ENCODE results near the gene MESP1.
A peak's percentile ranks its signal among the peaks of the same experiment; 100 is the strongest.

Gene MESP1

GRCh38 chr15:89781055-89781454 is 30.0 kb upstream of the MESP1 start:
- no peak for DNase-seq (ENCODE audit: low spot score)

- no peak for DNase-seq (ENCODE audit: low spot score)
Observed at GRCh38 chr15:89780601-89781000, 29.6 kb upstream of the MESP1 start.

- DNase-seq (ENCODE audit: low spot score) = no peak
Observed at GRCh38 chr15:89778861-89779260, 27.8 kb upstream of the MESP1 start.

- no peak for DNase-seq (ENCODE audit: low spot score)
Observed at GRCh38 chr15:89777782-89778380, 26.8 kb upstream of the MESP1 start.

- DNase-seq (ENCODE audit: low spot score) = no peak
Observed at GRCh38 chr15:89777073-89777751, 26.2 kb upstream of the MESP1 start.

- DNase-seq (ENCODE audit: low spot score) = peak; percentile 95
Observed at GRCh38 chr15:89776274-89777072, 25.4 kb upstream of the MESP1 start, which contains the start of gene MESP2. Gene MESP2, plus strand, starts transcription at chr15:89776332. Its CDS starts 26 bp downstream, at chr15:89776358.

GRCh38 chr15:89775815-89776214 is 24.8 kb upstream of the MESP1 start:
- no peak for DNase-seq (ENCODE audit: low spot score)

GRCh38 chr15:89774492-89774891 is 23.4 kb upstream of the MESP1 start:
- no peak for DNase-seq (ENCODE audit: low spot score)

- no peak for DNase-seq (ENCODE audit: low spot score)
Observed at GRCh38 chr15:89772932-89773583, 22.0 kb upstream of the MESP1 start.

- DNase-seq (ENCODE audit: low spot score) = no peak
Observed at GRCh38 chr15:89770041-89770440, 19.0 kb upstream of the MESP1 start.

- DNase-seq (ENCODE audit: low spot score) = no peak
Observed at GRCh38 chr15:89769366-89769765, 18.3 kb upstream of the MESP1 start.

GRCh38 chr15:89768071-89768500 is 17.0 kb upstream of the MESP1 start:
- no peak for DNase-seq (ENCODE audit: low spot score)

- no peak for DNase-seq (ENCODE audit: low spot score)
Observed at GRCh38 chr15:89767411-89767915, 16.4 kb upstream of the MESP1 start.

- DNase-seq (ENCODE audit: low spot score) = no peak
Observed at GRCh38 chr15:89766357-89767311, 15.6 kb upstream of the MESP1 start.

- no peak for DNase-seq (ENCODE audit: low spot score)
Observed at GRCh38 chr15:89765694-89766093, 14.6 kb upstream of the MESP1 start.

- no peak for DNase-seq (ENCODE audit: low spot score)
Observed at GRCh38 chr15:89761929-89762328, 10.9 kb upstream of the MESP1 start.

GRCh38 chr15:89761009-89761831 is 10.2 kb upstream of the MESP1 start:
- DNase-seq (ENCODE audit: low spot score) = no peak

GRCh38 chr15:89760303-89761008 is 9.4 kb upstream of the MESP1 start:
- peak; percentile 93 for DNase-seq (ENCODE audit: low spot score)

- no peak for DNase-seq (ENCODE audit: low spot score)
Observed at GRCh38 chr15:89759835-89760234, 8.8 kb upstream of the MESP1 start.

GRCh38 chr15:89758981-89759380 is 7.9 kb upstream of the MESP1 start:
- DNase-seq (ENCODE audit: low spot score) = no peak

Measured in ecto neural progenitor cell (in vitro differentiated cells).